IPS-NIHi7 (cell line): ENCODE measurements around the gene SDK2.

Experiments used
- DNase-seq: peaks from one replicate; pipeline ENCODE4 v3.0.0; 2012; ENCODE audit warnings: mixed read lengths; ENCODE audit errors: extremely low spot score

Gene SDK2

GRCh38 chr17:73534209-73534909 is 109.9 kb downstream of the SDK2 start:
- DNase-seq = no peak

- DNase-seq = no peak
Observed at GRCh38 chr17:73533781-73534180, 110.5 kb downstream of the SDK2 start.

- no peak for DNase-seq
Observed at GRCh38 chr17:73533127-73533526, 111.1 kb downstream of the SDK2 start.

- no peak for DNase-seq
Observed at GRCh38 chr17:73532421-73532901, 111.8 kb downstream of the SDK2 start.

GRCh38 chr17:73531158-73531557 is 113.1 kb downstream of the SDK2 start:
- DNase-seq = no peak

- DNase-seq = no peak
Observed at GRCh38 chr17:73528679-73529078, 115.6 kb downstream of the SDK2 start.

- no peak for DNase-seq
Observed at GRCh38 chr17:73526952-73527351, 117.3 kb downstream of the SDK2 start.

- no peak for DNase-seq
Observed at GRCh38 chr17:73524941-73525679, 119.1 kb downstream of the SDK2 start.

- DNase-seq = no peak
Observed at GRCh38 chr17:73522696-73523095, 121.5 kb downstream of the SDK2 start.

- no peak for DNase-seq
Observed at GRCh38 chr17:73522107-73522506, 122.1 kb downstream of the SDK2 start.

GRCh38 chr17:73521376-73521775 is 122.9 kb downstream of the SDK2 start:
- DNase-seq = no peak

- DNase-seq = no peak
Observed at GRCh38 chr17:73520369-73520761, 123.9 kb downstream of the SDK2 start.

GRCh38 chr17:73519714-73520368 is 124.4 kb downstream of the SDK2 start:
- DNase-seq = no peak

- no peak for DNase-seq
Observed at GRCh38 chr17:73519011-73519410, 125.2 kb downstream of the SDK2 start.

- DNase-seq = no peak
Observed at GRCh38 chr17:73516431-73516830, 127.8 kb downstream of the SDK2 start.

GRCh38 chr17:73514146-73514863 is 129.9 kb downstream of the SDK2 start:
- no peak for DNase-seq

- no peak for DNase-seq
Observed at GRCh38 chr17:73513426-73513825, 130.8 kb downstream of the SDK2 start.

- DNase-seq = no peak
Observed at GRCh38 chr17:73511719-73512115, 132.5 kb downstream of the SDK2 start.

- DNase-seq = no peak
Observed at GRCh38 chr17:73510981-73511718, 133.1 kb downstream of the SDK2 start.

- DNase-seq = no peak
Observed at GRCh38 chr17:73508931-73509605, 135.2 kb downstream of the SDK2 start.
